GM23338 (cell line): ENCODE measurements around the gene CCIN. TPM values are rescaled to one million over a fixed set of nuclear protein-coding genes. Genes with fewer than 3 reads are reported as not detected.

Experiments
- ATAC-seq: fragments of 200-7000 bp; cut with Tn5 transposase; 3 replicates; pipeline ENCODE4 v1.9.1; 2020
- DNase-seq: peaks from one replicate; pipeline ENCODE4 v3.0.0-alpha.2; 2015; ENCODE audit warnings: low spot score
- H2AFZ ChIP-seq: fragments of 200-600 bp; sonication (generic); 2 replicates; pipeline ENCODE4 v1.8.0; 2016; ENCODE audit warnings: antibody characterized with exemption, mild to moderate bottlenecking, moderate library complexity
- H3F3A ChIP-seq: fragments of 200-600 bp; sonication (generic); replicated peaks from 2 replicates; pipeline ENCODE4 v1.8.0; 2017; ENCODE audit warnings: antibody characterized with exemption, mixed run types, low read depth
- H3K27ac ChIP-seq: fragments of 200-600 bp; sonication (generic); 2 replicates; pipeline ENCODE4 v1.6.1; 2016; ENCODE audit warnings: low read depth
- H3K27me3 ChIP-seq: fragments of 200-600 bp; sonication (generic); 2 replicates; pipeline ENCODE4 v1.8.0; 2016; ENCODE audit warnings: mild to moderate bottlenecking, mixed run types, moderate library complexity; ENCODE audit not compliant: insufficient read depth
- H3K36me3 ChIP-seq: fragments of 200-600 bp; sonication (generic); 2 replicates; pipeline ENCODE4 v1.8.0; 2016; ENCODE audit warnings: mild to moderate bottlenecking; ENCODE audit not compliant: insufficient read depth
- H3K4me1 ChIP-seq: fragments of 200-600 bp; sonication (generic); 2 replicates; pipeline ENCODE4 v1.8.0; 2016; ENCODE audit warnings: mild to moderate bottlenecking, moderate library complexity; ENCODE audit not compliant: insufficient read depth
- H3K4me2 ChIP-seq: fragments of 200-600 bp; sonication (generic); 2 replicates; pipeline ENCODE4 v1.7.1; 2017; ENCODE audit warnings: mixed run types
- H3K4me3 ChIP-seq: fragments of 200-600 bp; sonication (generic); 2 replicates; pipeline ENCODE4 v1.6.1; 2016; ENCODE audit warnings: mixed run types
- H3K79me2 ChIP-seq: fragments of 200-600 bp; sonication (generic); replicated peaks from 2 replicates; pipeline ENCODE4 v1.8.0; 2017; ENCODE audit warnings: mild to moderate bottlenecking; ENCODE audit not compliant: insufficient read depth
- H3K9me2 ChIP-seq: fragments of 200-600 bp; sonication (generic); 2 replicates; pipeline ENCODE4 v1.8.0; 2017; ENCODE audit not compliant: insufficient read depth
- H4K20me1 ChIP-seq: fragments of 200-600 bp; sonication (generic); replicated peaks from 2 replicates; pipeline ENCODE4 v1.8.0; 2017; ENCODE audit warnings: mild to moderate bottlenecking; ENCODE audit not compliant: insufficient read depth
- H3K27ac Mint-ChIP-seq: 2 replicates; pipeline ENCODE4 v1.8.0; 2020; ENCODE audit warnings: inconsistent platforms, mild to moderate bottlenecking, moderate library complexity, mixed read lengths
- H3K27me3 Mint-ChIP-seq: 3 replicates; pipeline ENCODE4 v1.8.0; 2022; ENCODE audit warnings: low read depth, mild to moderate bottlenecking, moderate library complexity, mixed read lengths, inconsistent platforms; ENCODE audit not compliant: insufficient read depth, poor library complexity
- H3K36me3 Mint-ChIP-seq: 3 replicates; pipeline ENCODE4 v1.8.0; 2021; ENCODE audit warnings: low read depth, mild to moderate bottlenecking, inconsistent platforms, moderate library complexity, mixed read lengths
- H3K4me1 Mint-ChIP-seq: 3 replicates; pipeline ENCODE4 v1.8.0; 2020; ENCODE audit warnings: mild to moderate bottlenecking, inconsistent platforms, mixed read lengths
- H3K4me3 Mint-ChIP-seq: 3 replicates; pipeline ENCODE4 v1.8.0; 2021; ENCODE audit warnings: moderate library complexity, mild to moderate bottlenecking, inconsistent platforms, mixed read lengths
- H3K9me3 Mint-ChIP-seq: 3 replicates; pipeline ENCODE4 v1.8.0; 2020; ENCODE audit warnings: moderate library complexity, mild to moderate bottlenecking, inconsistent platforms, mixed read lengths
- CREB1 ChIP-seq: fragments of 250-450 bp; sonication (Bioruptor Pico); IDR thresholded peaks from 2 replicates; pipeline ENCODE4 v1.5.0; 2020; ENCODE audit warnings: low read depth, mild to moderate bottlenecking, moderate library complexity
- EZH2 ChIP-seq: fragments of 200-600 bp; sonication (generic); IDR thresholded peaks from one replicate; pipeline ENCODE4 v1.8.0; 2017; ENCODE audit warnings: antibody characterized with exemption, mild to moderate bottlenecking, low read depth; ENCODE audit not compliant: unreplicated experiment
- EZH2phosphoT487 ChIP-seq: fragments of 200-600 bp; sonication (generic); IDR thresholded peaks from one replicate; pipeline ENCODE4 v1.8.1; 2018; ENCODE audit warnings: antibody characterized with exemption; ENCODE audit not compliant: unreplicated experiment
- NANOG ChIP-seq: IDR thresholded peaks from 2 replicates; pipeline ENCODE4 v1.6.1; 2016; ENCODE audit warnings: antibody characterized with exemption, borderline replicate concordance
- POLR2AphosphoS5 ChIP-seq: IDR thresholded peaks from 2 replicates; pipeline ENCODE4 v1.6.1; 2016; ENCODE audit warnings: antibody characterized with exemption, low read depth
- STAT1 ChIP-seq: IDR thresholded peaks from one replicate; pipeline ENCODE4 v1.6.1; 2016; ENCODE audit warnings: antibody characterized with exemption; ENCODE audit not compliant: unreplicated experiment
- ZNF114 ChIP-seq: fragments of 250-450 bp; sonication (Bioruptor Pico); IDR thresholded peaks from 2 replicates; pipeline ENCODE4 v1.5.0; 2020; ENCODE audit warnings: mild to moderate bottlenecking, moderate library complexity
- ZNF331 ChIP-seq: fragments of 250-450 bp; sonication (Bioruptor Pico); IDR thresholded peaks from 2 replicates; pipeline ENCODE4 v1.5.0; 2020; ENCODE audit warnings: low read depth, mild to moderate bottlenecking, moderate library complexity
- polyA plus RNA-seq: library from polyadenylated mRNA; unstranded; fragments of >200 nt; fragmentation: Nextera tagmentation; extraction: Ambion mirVana; gene quantifications from 2 replicates; pipeline ENCODE4 v1.2.1, GENCODE V29; 2016
- total RNA-seq: library from RNA; depleted of rRNA; stranded (reverse); fragments of >200 nt; shearing (Covaris generic); gene quantifications from 2 replicates; pipeline ENCODE4 v1.2.3, GENCODE V29; 2014
- TF ChIP-seq, protein P1 (sequence below): IDR thresholded peaks from one replicate; pipeline ENCODE4 v1.6.1; 2018; ENCODE audit warnings: antibody characterized with exemption; ENCODE audit not compliant: unreplicated experiment
- TF ChIP-seq, protein P2 (sequence below): fragments of 250-450 bp; sonication (Bioruptor Pico); IDR thresholded peaks from 2 replicates; pipeline ENCODE4 v1.5.0; 2020; ENCODE audit warnings: mild to moderate bottlenecking, moderate library complexity
- TF ChIP-seq, protein P3 (sequence below), 2 experiments: fragments of 200-600 bp in 1 of 2; sonication (generic) in 1 of 2; conservative IDR thresholded peaks; 2 replicates each; pipeline versions ENCODE4 v1.5.1 to v1.6.1; 2016 to 2017; ENCODE audit warnings: antibody characterized with exemption in 2 of 2, low read depth in 2 of 2, mild to moderate bottlenecking in 2 of 2, moderate library complexity in 1 of 2

The CCIN gene
- total and polyA plus RNA-seq, 2 experiments from 2014 or later: 0.14 TPM; not detected in 1

DNA sequence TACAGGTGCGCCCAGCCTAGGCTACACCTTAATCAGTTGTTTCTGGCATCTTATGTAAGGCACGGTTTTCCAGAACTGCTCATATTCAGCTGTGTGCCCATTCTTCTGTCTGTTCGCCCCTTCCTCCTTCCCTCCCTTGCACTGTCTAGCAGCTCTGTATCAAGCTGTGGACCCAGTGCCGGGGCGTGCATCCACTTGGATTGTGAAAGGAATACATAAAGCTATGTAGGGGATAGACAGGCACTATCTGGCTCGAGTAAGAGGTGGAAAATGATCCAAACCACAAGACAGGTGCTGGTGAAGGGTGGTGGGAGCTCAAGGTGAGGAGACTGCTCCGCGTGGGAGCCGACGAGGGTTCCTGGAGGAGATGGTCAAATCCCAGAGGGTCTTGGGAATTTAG is 30.7 kb upstream of the CCIN start:
- Mint-ChIP-seq H3K4me3 (no peak overlapping the region), H3K9me3 (no peaks in the 10 kb centered on the region; the same call in 2 of the 3 replicates), H3K27me3 (peaks cover 52% of the 10 kb centered on the region), H3K36me3 (no peaks in the 10 kb centered on the region), H3K4me1 (peaks cover 27% of the 10 kb centered on the region), H3K27ac (no peak overlapping the region)
- no peaks in the 10 kb centered on the region for H3K36me3 ChIP-seq
- DNase-seq: no peak
- no peak overlapping the region for H3K4me2 ChIP-seq
- H3F3A ChIP-seq: peaks cover 7% of the 10 kb centered on the region; the same call in 1 of the 2 replicates
- no peak overlapping the region for H3K4me3 ChIP-seq
- H2AFZ ChIP-seq: no peak overlapping the region
- ATAC-seq: no peak
- H3K27me3 ChIP-seq: peaks cover 65% of the 10 kb centered on the region
- no peak overlapping the region for H3K27ac ChIP-seq
- H3K9me2 ChIP-seq: no peaks in the 10 kb centered on the region
- TF ChIP-seq STAT1: no peak
- TF ChIP-seq EZH2phosphoT487: no peak
- no peak for TF ChIP-seq NANOG
- TF ChIP-seq POLR2AphosphoS5: no peak
- TF ChIP-seq, protein P1, sequence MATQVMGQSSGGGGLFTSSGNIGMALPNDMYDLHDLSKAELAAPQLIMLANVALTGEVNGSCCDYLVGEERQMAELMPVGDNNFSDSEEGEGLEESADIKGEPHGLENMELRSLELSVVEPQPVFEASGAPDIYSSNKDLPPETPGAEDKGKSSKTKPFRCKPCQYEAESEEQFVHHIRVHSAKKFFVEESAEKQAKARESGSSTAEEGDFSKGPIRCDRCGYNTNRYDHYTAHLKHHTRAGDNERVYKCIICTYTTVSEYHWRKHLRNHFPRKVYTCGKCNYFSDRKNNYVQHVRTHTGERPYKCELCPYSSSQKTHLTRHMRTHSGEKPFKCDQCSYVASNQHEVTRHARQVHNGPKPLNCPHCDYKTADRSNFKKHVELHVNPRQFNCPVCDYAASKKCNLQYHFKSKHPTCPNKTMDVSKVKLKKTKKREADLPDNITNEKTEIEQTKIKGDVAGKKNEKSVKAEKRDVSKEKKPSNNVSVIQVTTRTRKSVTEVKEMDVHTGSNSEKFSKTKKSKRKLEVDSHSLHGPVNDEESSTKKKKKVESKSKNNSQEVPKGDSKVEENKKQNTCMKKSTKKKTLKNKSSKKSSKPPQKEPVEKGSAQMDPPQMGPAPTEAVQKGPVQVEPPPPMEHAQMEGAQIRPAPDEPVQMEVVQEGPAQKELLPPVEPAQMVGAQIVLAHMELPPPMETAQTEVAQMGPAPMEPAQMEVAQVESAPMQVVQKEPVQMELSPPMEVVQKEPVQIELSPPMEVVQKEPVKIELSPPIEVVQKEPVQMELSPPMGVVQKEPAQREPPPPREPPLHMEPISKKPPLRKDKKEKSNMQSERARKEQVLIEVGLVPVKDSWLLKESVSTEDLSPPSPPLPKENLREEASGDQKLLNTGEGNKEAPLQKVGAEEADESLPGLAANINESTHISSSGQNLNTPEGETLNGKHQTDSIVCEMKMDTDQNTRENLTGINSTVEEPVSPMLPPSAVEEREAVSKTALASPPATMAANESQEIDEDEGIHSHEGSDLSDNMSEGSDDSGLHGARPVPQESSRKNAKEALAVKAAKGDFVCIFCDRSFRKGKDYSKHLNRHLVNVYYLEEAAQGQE: no peak
- TF ChIP-seq ZNF331: no peak
- no peaks in the 10 kb centered on the region for H3K79me2 ChIP-seq
- H3K4me1 ChIP-seq: peaks cover 22% of the 10 kb centered on the region
- peaks cover 6% of the 10 kb centered on the region; the same call in 1 of the 2 replicates for H4K20me1 ChIP-seq

DNA sequence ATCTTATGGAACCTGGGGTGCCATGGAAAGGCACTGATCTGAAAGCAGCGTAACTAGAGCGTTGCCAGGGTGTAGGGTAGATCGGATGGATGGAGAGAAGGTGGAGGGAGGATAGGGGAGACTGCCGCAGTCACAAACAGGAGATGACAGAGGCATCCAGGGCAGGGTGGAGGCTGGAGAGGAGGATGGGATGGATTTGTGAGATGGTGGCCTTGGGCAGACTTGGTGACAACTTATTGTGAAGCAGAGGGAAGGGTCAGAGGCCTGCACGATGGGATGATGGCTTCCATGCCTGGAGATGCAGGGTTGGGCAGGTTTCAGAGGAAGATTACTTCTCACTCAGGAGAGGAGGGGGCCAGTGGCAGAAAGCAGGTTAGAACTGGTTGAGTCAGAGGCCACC is 30.3 kb upstream of the CCIN start:
- no peak for DNase-seq
- H3K4me1 ChIP-seq: peaks cover 22% of the 10 kb centered on the region
- H2AFZ ChIP-seq: no peak overlapping the region
- peaks cover 61% of the 10 kb centered on the region for H3K27me3 ChIP-seq
- H4K20me1 ChIP-seq: peaks cover 6% of the 10 kb centered on the region; the same call in 1 of the 2 replicates
- peaks cover 7% of the 10 kb centered on the region; the same call in 1 of the 2 replicates for H3F3A ChIP-seq
- no peaks in the 10 kb centered on the region for H3K9me2 ChIP-seq
- no peaks in the 10 kb centered on the region for H3K79me2 ChIP-seq
- peaks cover 27% of the 10 kb centered on the region for H3K4me1 Mint-ChIP-seq
- peaks cover 48% of the 10 kb centered on the region for H3K27me3 Mint-ChIP-seq
- no peaks in the 10 kb centered on the region; the same call in 2 of the 3 replicates for H3K9me3 Mint-ChIP-seq
- H3K27ac ChIP-seq: no peak overlapping the region
- H3K4me3 Mint-ChIP-seq: no peak overlapping the region
- no peak overlapping the region for H3K27ac Mint-ChIP-seq
- H3K36me3 ChIP-seq: no peaks in the 10 kb centered on the region
- no peak overlapping the region for H3K4me2 ChIP-seq
- no peaks in the 10 kb centered on the region for H3K36me3 Mint-ChIP-seq
- no peak for ATAC-seq
- H3K4me3 ChIP-seq: no peak overlapping the region
- TF ChIP-seq ZNF331: no peak
- TF ChIP-seq NANOG: no peak
- TF ChIP-seq EZH2: no peak
- TF ChIP-seq EZH2phosphoT487: no peak
- no peak for TF ChIP-seq CREB1 (CRISPR knock-in tag)
- TF ChIP-seq, protein P2, sequence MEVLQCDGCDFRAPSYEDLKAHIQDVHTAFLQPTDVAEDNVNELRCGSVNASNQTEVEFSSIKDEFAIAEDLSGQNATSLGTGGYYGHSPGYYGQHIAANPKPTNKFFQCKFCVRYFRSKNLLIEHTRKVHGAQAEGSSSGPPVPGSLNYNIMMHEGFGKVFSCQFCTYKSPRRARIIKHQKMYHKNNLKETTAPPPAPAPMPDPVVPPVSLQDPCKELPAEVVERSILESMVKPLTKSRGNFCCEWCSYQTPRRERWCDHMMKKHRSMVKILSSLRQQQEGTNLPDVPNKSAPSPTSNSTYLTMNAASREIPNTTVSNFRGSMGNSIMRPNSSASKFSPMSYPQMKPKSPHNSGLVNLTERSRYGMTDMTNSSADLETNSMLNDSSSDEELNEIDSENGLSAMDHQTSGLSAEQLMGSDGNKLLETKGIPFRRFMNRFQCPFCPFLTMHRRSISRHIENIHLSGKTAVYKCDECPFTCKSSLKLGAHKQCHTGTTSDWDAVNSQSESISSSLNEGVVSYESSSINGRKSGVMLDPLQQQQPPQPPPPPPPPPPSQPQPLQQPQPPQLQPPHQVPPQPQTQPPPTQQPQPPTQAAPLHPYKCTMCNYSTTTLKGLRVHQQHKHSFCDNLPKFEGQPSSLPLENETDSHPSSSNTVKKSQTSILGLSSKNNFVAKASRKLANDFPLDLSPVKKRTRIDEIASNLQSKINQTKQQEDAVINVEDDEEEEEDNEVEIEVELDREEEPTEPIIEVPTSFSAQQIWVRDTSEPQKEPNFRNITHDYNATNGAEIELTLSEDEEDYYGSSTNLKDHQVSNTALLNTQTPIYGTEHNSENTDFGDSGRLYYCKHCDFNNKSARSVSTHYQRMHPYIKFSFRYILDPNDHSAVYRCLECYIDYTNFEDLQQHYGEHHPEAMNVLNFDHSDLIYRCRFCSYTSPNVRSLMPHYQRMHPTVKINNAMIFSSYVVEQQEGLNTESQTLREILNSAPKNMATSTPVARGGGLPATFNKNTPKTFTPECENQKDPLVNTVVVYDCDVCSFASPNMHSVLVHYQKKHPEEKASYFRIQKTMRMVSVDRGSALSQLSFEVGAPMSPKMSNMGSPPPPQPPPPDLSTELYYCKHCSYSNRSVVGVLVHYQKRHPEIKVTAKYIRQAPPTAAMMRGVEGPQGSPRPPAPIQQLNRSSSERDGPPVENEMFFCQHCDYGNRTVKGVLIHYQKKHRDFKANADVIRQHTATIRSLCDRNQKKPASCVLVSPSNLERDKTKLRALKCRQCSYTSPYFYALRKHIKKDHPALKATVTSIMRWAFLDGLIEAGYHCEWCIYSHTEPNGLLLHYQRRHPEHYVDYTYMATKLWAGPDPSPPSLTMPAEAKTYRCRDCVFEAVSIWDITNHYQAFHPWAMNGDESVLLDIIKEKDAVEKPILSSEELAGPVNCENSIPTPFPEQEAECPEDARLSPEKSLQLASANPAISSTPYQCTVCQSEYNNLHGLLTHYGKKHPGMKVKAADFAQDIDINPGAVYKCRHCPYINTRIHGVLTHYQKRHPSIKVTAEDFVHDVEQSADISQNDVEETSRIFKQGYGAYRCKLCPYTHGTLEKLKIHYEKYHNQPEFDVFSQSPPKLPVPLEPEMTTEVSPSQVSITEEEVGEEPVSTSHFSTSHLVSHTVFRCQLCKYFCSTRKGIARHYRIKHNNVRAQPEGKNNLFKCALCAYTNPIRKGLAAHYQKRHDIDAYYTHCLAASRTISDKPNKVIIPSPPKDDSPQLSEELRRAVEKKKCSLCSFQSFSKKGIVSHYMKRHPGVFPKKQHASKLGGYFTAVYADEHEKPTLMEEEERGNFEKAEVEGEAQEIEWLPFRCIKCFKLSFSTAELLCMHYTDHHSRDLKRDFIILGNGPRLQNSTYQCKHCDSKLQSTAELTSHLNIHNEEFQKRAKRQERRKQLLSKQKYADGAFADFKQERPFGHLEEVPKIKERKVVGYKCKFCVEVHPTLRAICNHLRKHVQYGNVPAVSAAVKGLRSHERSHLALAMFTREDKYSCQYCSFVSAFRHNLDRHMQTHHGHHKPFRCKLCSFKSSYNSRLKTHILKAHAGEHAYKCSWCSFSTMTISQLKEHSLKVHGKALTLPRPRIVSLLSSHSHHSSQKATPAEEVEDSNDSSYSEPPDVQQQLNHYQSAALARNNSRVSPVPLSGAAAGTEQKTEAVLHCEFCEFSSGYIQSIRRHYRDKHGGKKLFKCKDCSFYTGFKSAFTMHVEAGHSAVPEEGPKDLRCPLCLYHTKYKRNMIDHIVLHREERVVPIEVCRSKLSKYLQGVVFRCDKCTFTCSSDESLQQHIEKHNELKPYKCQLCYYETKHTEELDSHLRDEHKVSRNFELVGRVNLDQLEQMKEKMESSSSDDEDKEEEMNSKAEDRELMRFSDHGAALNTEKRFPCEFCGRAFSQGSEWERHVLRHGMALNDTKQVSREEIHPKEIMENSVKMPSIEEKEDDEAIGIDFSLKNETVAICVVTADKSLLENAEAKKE (CRISPR knock-in tag): no peak
- TF ChIP-seq, protein P3, sequence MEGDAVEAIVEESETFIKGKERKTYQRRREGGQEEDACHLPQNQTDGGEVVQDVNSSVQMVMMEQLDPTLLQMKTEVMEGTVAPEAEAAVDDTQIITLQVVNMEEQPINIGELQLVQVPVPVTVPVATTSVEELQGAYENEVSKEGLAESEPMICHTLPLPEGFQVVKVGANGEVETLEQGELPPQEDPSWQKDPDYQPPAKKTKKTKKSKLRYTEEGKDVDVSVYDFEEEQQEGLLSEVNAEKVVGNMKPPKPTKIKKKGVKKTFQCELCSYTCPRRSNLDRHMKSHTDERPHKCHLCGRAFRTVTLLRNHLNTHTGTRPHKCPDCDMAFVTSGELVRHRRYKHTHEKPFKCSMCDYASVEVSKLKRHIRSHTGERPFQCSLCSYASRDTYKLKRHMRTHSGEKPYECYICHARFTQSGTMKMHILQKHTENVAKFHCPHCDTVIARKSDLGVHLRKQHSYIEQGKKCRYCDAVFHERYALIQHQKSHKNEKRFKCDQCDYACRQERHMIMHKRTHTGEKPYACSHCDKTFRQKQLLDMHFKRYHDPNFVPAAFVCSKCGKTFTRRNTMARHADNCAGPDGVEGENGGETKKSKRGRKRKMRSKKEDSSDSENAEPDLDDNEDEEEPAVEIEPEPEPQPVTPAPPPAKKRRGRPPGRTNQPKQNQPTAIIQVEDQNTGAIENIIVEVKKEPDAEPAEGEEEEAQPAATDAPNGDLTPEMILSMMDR (conservative IDR thresholded peaks at IDR 0.05; ENCODE audit: low read depth in 2 of 2): no peak
- no peak for TF ChIP-seq ZNF114 (CRISPR knock-in tag)
